Thyroid gland (tissue), 4 donors: ENCODE measurements around the gene CNTNAP5.

ENCODE experiments used
- POLR2A ChIP-seq, 2 donors: fragments of 450-650 bp; IDR thresholded peaks; one replicate each; pipeline ENCODE4 v1.6.1; 2017; ENCODE audit warnings: antibody characterized with exemption in 2 of 2, mild to moderate bottlenecking in 2 of 2, moderate library complexity in 1 of 2
- TF ChIP-seq, protein P1 (sequence below), 6 experiments: fragments of 200-600 bp in 3 of 6; fragments of 450-650 bp in 3 of 6; sonication (generic) in 3 of 6; IDR thresholded peaks; one replicate each; pipeline ENCODE4 v1.5.1; 2016 to 2019; ENCODE audit warnings: antibody characterized with exemption in 6 of 6, mild to moderate bottlenecking in 2 of 6, inconsistent platforms in 1 of 6, moderate library complexity in 1 of 6

DNA sequence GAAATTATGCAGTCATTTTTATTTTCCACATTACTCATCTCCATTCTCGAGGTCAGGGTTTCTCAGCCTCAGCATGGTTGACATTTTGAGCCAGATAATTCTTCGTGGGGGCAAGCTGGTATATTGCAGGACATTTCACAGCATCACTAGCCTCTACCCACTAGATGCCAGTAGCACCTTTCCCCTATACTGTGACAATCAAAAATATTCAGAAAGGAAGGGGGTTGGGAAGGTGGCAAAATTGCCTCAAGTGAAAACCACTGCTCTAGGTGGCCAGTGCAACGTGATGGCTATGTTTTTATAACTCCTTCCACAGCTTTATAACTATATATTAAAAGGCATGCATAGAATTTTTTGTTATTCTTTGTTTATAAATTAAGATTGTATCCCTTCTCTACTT is 294.5 kb downstream of the CNTNAP5 start:
- TF ChIP-seq, protein P1, sequence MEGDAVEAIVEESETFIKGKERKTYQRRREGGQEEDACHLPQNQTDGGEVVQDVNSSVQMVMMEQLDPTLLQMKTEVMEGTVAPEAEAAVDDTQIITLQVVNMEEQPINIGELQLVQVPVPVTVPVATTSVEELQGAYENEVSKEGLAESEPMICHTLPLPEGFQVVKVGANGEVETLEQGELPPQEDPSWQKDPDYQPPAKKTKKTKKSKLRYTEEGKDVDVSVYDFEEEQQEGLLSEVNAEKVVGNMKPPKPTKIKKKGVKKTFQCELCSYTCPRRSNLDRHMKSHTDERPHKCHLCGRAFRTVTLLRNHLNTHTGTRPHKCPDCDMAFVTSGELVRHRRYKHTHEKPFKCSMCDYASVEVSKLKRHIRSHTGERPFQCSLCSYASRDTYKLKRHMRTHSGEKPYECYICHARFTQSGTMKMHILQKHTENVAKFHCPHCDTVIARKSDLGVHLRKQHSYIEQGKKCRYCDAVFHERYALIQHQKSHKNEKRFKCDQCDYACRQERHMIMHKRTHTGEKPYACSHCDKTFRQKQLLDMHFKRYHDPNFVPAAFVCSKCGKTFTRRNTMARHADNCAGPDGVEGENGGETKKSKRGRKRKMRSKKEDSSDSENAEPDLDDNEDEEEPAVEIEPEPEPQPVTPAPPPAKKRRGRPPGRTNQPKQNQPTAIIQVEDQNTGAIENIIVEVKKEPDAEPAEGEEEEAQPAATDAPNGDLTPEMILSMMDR (IDR thresholded peaks at IDR 0.05) = no peak
- TF ChIP-seq POLR2A (IDR thresholded peaks at IDR 0.05) = no peak
